PC-9 (cell line): ENCODE data around the gene CFAP61.

Source experiments
- CTCF ChIP-seq: fragments of 200-600 bp; sonication (generic); conservative IDR thresholded peaks from 2 replicates; pipeline ENCODE4 v1.6.1; 2017; ENCODE audit warnings: mixed run types, antibody characterized with exemption, mild to moderate bottlenecking, moderate library complexity
- EZH2 ChIP-seq: fragments of 200-600 bp; sonication (generic); IDR thresholded peaks from 2 replicates; pipeline ENCODE4 v1.8.0; 2017; ENCODE audit warnings: antibody characterized with exemption, low read depth

DNA sequence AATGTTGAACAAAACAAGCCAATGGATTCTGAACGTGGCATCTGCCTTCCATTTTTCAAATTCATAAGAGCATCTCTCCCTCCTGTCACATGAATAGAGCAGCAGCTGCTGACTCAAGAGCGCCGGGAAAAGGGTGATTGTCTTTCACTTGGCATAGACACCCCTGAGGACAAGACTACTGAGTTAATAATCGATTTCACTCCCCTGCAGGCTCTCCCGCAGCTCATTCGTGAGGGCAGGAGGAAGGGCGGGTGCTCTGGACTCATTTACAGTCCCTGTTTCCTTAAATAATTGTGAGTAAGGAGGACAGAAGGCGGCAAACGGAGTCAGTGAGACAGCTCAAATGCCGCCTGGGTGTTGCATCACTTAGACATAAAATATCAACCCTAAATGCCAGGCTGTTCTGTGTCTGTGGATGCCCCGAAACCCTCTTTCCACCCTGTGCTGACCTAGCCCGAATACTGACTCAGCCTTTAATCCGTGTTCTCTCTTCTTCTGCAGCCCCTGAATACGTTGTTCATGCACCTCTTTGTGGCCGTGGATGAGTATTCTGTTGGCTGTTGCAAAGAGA lies 21.6 kb downstream of the CFAP61 start:
- TF ChIP-seq CTCF (no peak), EZH2 (no peak)
